Natural killer cell (primary cell): ENCODE measurements around the gene BAHCC1. TPM values are rescaled to one million over a fixed set of nuclear protein-coding genes. Genes with fewer than 3 reads are reported as not detected.

Experiments
- ATAC-seq, 3 donors: fragments of 150-1000 bp in 2 of 3; fragments of 200-7000 bp in 1 of 3; cut with Tn5 transposase; 1 replicate in 1 of 3; 2 replicates in 2 of 3; pipeline ENCODE4 v1.10.0; 2021; ENCODE audit warnings: mild to moderate bottlenecking in 2 of 3, moderate library complexity in 2 of 3
- DNase-seq, 2 donors: peaks; one replicate each; pipeline versions ENCODE4 v3.0.0 to v3.0.0-alpha.2; 2013 to 2021; ENCODE audit warnings: mixed read lengths in 1 of 2
- H3K27ac ChIP-seq: one replicate; pipeline ENCODE4 v1.5.1; 2013; ENCODE audit warnings: mild to moderate bottlenecking, low read length
- H3K27me3 ChIP-seq: one replicate; pipeline ENCODE4 v1.6.1; 2013; ENCODE audit warnings: low read length; ENCODE audit not compliant: control insufficient read depth, insufficient read depth
- H3K36me3 ChIP-seq: one replicate; pipeline ENCODE4 v1.6.1; 2013; ENCODE audit warnings: low read length; ENCODE audit not compliant: control insufficient read depth, insufficient read depth
- H3K4me1 ChIP-seq: one replicate; pipeline ENCODE4 v1.6.1; 2013; ENCODE audit warnings: low read length; ENCODE audit not compliant: control insufficient read depth, insufficient read depth
- H3K4me3 ChIP-seq: one replicate; pipeline ENCODE4 v1.5.1; 2013; ENCODE audit warnings: low read length
- H3K9me3 ChIP-seq: one replicate; pipeline ENCODE4 v1.6.1; 2013; ENCODE audit warnings: low read length; ENCODE audit not compliant: control insufficient read depth, insufficient read depth
- H3K27ac Mint-ChIP-seq, 2 donors: one replicate each; pipeline ENCODE4 v1.8.0; 2022; ENCODE audit warnings: mild to moderate bottlenecking in 2 of 2, mixed read lengths in 2 of 2, moderate library complexity in 1 of 2
- H3K27me3 Mint-ChIP-seq, 2 donors: one replicate each; pipeline ENCODE4 v1.8.0; 2022; ENCODE audit warnings: low read depth in 2 of 2, mixed read lengths in 2 of 2
- H3K36me3 Mint-ChIP-seq: one replicate; pipeline ENCODE4 v1.8.0; 2022; ENCODE audit warnings: mixed read lengths
- H3K4me1 Mint-ChIP-seq, 2 donors: one replicate each; pipeline ENCODE4 v1.8.0; 2022; ENCODE audit warnings: mixed read lengths in 2 of 2
- H3K4me3 Mint-ChIP-seq: one replicate; pipeline ENCODE4 v1.8.0; 2022; ENCODE audit warnings: mild to moderate bottlenecking, moderate library complexity, mixed read lengths
- H3K9me3 Mint-ChIP-seq, 2 donors: one replicate each; pipeline ENCODE4 v1.8.0; 2022; ENCODE audit warnings: mixed read lengths in 2 of 2
- CTCF ChIP-seq: fragments of 200-600 bp; IDR thresholded peaks from one replicate; pipeline ENCODE4 v1.8.0; 2022; ENCODE audit warnings: antibody characterized with exemption
- WGBS: methylation state at CpG from one replicate; pipeline ENCODE4 v1.1.7; 2013; ENCODE audit warnings: missing lambda C conversion rate; ENCODE audit not compliant: insufficient coverage; 5-methylcytosine and 5-hydroxymethylcytosine counted together
- intact Hi-C: fragments of 100-400 bp; cut with micrococcal nuclease; formaldehyde crosslinking; loops from one replicate; pipeline ENCODE4 v1.14.2; 2022
- total RNA-seq, 4 donors: library from RNA; stranded (reverse); fragments of 120-200 nt in 1 of 4; gene quantifications; one replicate each; pipeline versions ENCODE4 v1.2.3 to v1.2.4, GENCODE V29; 2013 to 2022

BAHCC1 gene
- total RNA-seq, 3 donors from 2014 or later (not counting 1 experiment from before 2014, with no cell fraction given), result 2.9 to 17.3 (median 5.7) TPM

GRCh38 chr17:81462506-81463125 lies 67.4 kb downstream of the BAHCC1 start:
- H3K4me1 Mint-ChIP-seq, result peaks cover 0 to 12% of the 10 kb centered on the region in 2 donors
- H3K27ac Mint-ChIP-seq, result no peak overlapping the region
- no peak for TF ChIP-seq CTCF
- DNase-seq (no peak), ATAC-seq (no peak)
- no peak overlapping the region for H3K4me3 Mint-ChIP-seq
- Histone ChIP-seq H3K4me3 (no peak overlapping the region), H3K27me3 (peaks cover 4% of the 10 kb centered on the region), H3K36me3 (no peaks in the 10 kb centered on the region), H3K27ac (no peak overlapping the region), H3K4me1 (peaks cover 20% of the 10 kb centered on the region), H3K9me3 (no peaks in the 10 kb centered on the region)
- H3K36me3 Mint-ChIP-seq, result no peaks in the 10 kb centered on the region
- intact Hi-C loops, result no loop called here
- no peaks in the 10 kb centered on the region for H3K9me3 Mint-ChIP-seq
- WGBS, result 86% methylated on average over 33 of the region's 33 CpGs
- peaks cover 0 to 9% of the 10 kb centered on the region in 2 donors for H3K27me3 Mint-ChIP-seq

DNA sequence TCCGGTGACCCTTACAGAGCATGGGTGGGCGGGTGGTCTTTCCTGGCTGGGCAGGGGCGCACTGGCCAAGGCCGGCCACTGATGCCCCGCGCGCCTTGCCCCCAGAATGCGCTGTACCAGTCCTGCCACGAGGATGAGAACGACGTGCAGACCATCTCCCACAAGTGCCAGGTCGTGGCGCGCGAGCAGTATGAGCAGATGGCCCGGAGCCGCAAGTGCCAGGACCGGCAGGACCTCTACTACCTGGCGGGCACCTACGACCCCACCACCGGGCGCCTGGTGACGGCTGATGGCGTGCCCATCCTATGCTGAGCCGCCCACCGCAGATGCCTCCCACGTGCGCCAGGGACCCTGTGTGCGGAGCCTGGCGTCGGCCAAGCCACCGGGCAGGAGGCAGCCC lies 68.2 kb downstream of the BAHCC1 start:
- Histone ChIP-seq H3K36me3 (no peaks in the 10 kb centered on the region), H3K27ac (no peak overlapping the region), H3K27me3 (peaks cover 4% of the 10 kb centered on the region), H3K4me3 (no peak overlapping the region), H3K4me1 (peaks cover 20% of the 10 kb centered on the region), H3K9me3 (no peaks in the 10 kb centered on the region)
- TF ChIP-seq CTCF, result no peak
- Mint-ChIP-seq H3K27me3 (peaks cover 0 to 9% of the 10 kb centered on the region in 2 donors), H3K9me3 (no peaks in the 10 kb centered on the region), H3K4me1 (peaks cover 0 to 12% of the 10 kb centered on the region in 2 donors), H3K4me3 (no peak overlapping the region), H3K27ac (no peak overlapping the region), H3K36me3 (no peaks in the 10 kb centered on the region)
- intact Hi-C loops, result no loop called here
- WGBS, result 95% methylated on average over 32 of the region's 32 CpGs
- ATAC-seq, result no peak
- DNase-seq, result no peak

- peaks cover 0 to 12% of the 10 kb centered on the region in 2 donors for H3K4me1 Mint-ChIP-seq
These were observed 69.3 kb downstream of the BAHCC1 start for GRCh38 chr17:81464586-81464985.

More at GRCh38 chr17:81464586-81464985, 69.3 kb downstream of the BAHCC1 start:
- Histone ChIP-seq H3K27me3 (peaks cover 4% of the 10 kb centered on the region), H3K9me3 (no peaks in the 10 kb centered on the region), H3K36me3 (no peaks in the 10 kb centered on the region), H3K4me3 (no peak overlapping the region), H3K27ac (no peak overlapping the region), H3K4me1 (peaks cover 20% of the 10 kb centered on the region)
- no peak for ATAC-seq
- H3K27ac Mint-ChIP-seq, result no peak overlapping the region
- intact Hi-C loops, result no loop called here
- H3K27me3 Mint-ChIP-seq, result peaks cover 0 to 9% of the 10 kb centered on the region in 2 donors
- no peaks in the 10 kb centered on the region for H3K9me3 Mint-ChIP-seq
- no peak for TF ChIP-seq CTCF
- H3K4me3 Mint-ChIP-seq, result no peak overlapping the region
- DNase-seq, result no peak
- 82% methylated on average over 9 of the region's 9 CpGs for WGBS
- H3K36me3 Mint-ChIP-seq, result no peaks in the 10 kb centered on the region
